ENCODE data around the gene MAP3K5. TPM values are rescaled to one million over a fixed set of nuclear protein-coding genes. Genes with fewer than 3 reads are reported as not detected.

Gene MAP3K5
- total and polyA plus RNA-seq, 9 of the 15 experiments (the other 6 are each of a cell fraction or from before 2014, with no cell fraction given): 2.2 to 13.0 (median 9.9) TPM

GRCh38 chr6:136744889-136745288 lies 47.4 kb downstream of the MAP3K5 start:
- Histone ChIP-seq H3K27ac (ENCODE audit: extremely low read depth, low read depth, low read length) (peak overlapping the region; percentile 41; the same call in 1 of the 3 replicates), H4K20me1 (replicated peaks; ENCODE audit: control insufficient read depth, insufficient read depth, low read length) (no peaks in the 10 kb centered on the region), H3K9me3 (replicated peaks; ENCODE audit: control insufficient read depth, insufficient read depth, low read depth, low read length) (no peaks in the 10 kb centered on the region), H3K4me2 (ENCODE audit: insufficient read depth, low read length) (no peak overlapping the region), H2AFZ (ENCODE audit: low read depth, low read length) (no peak overlapping the region), H3K27me3 (ENCODE audit: control insufficient read depth in 2 of 2, insufficient read depth in 2 of 2, low read length in 2 of 2) (no peaks in the 10 kb centered on the region), H3K9ac (ENCODE audit: insufficient read depth in 1 of 2, low read depth in 2 of 2, low read length in 2 of 2) (no peak overlapping the region), H3K36me3 (ENCODE audit: control insufficient read depth, insufficient read depth, low read length) (no peaks in the 10 kb centered on the region; the same call in 2 of the 3 replicates), H3K4me3 (no peak overlapping the region), H3K79me2 (ENCODE audit: control insufficient read depth, insufficient read depth, low read length) (peaks cover 95% of the 10 kb centered on the region), H3K9me1 (ENCODE audit: control insufficient read depth, insufficient read depth, low read length) (no peaks in the 10 kb centered on the region), H3K4me1 (replicated peaks in 1 of 2; ENCODE audit: control insufficient read depth in 2 of 2, insufficient read depth in 2 of 2, low read length in 2 of 2) (peaks cover 5 to 37% of the 10 kb centered on the region in 2 experiments)
- ATAC-seq (no peak), DNase-seq (ENCODE audit: extremely low read depth in 1 of 4, low spot score in 3 of 4) (no peak), FAIRE-seq (no peak)
- CTCF ChIA-PET (ENCODE audit: low intra/inter-chr PET ratio): no interaction called here
- POLR2A ChIA-PET: interaction anchor here (0.6 to 1.3 kb wide), 4 partner anchors 21 to 662 kb away, joined by 3 to 4 read pairs (median 3); no protein-coding TSS in a partner anchor
- no TSS peak for BruUV-seq (replicated peaks)
- TF ChIP-seq USF2 (CRISPR knock-in tag; IDR thresholded peaks at IDR 0.05) (no peak), TAF15 (IDR thresholded peaks at IDR 0.05; ENCODE audit: low read depth, low read length) (no peak)
- 43% methylated on average over 5 of the region's 5 CpGs for WGBS (ENCODE audit: insufficient coverage, low coverage, missing lambda C conversion rate)
- intact Hi-C loops (cut with micrococcal nuclease) (no loop called here), in situ Hi-C loops (cut with MboI) (no loop called here)

GRCh38 chr6:136742125-136742524 lies 50.2 kb downstream of the MAP3K5 start:
- no peaks in the 10 kb centered on the region; the same call in 2 of the 3 replicates for H3K36me3 ChIP-seq (ENCODE audit: control insufficient read depth, insufficient read depth, low read length)
- no peak for FAIRE-seq
- intact Hi-C loops (cut with micrococcal nuclease) (no loop called here), in situ Hi-C loops (cut with MboI) (no loop called here)
- peaks cover 89% of the 10 kb centered on the region for H3K79me2 ChIP-seq (ENCODE audit: control insufficient read depth, insufficient read depth, low read length)
- ChIA-PET CTCF (ENCODE audit: low intra/inter-chr PET ratio) (no interaction called here), POLR2A (no interaction called here)
- peaks cover 3 to 56% of the 10 kb centered on the region in 2 experiments; a peak in 4 of 5 replicates for H3K4me1 ChIP-seq (replicated peaks in 1 of 2; ENCODE audit: control insufficient read depth in 2 of 2, insufficient read depth in 2 of 2, low read length in 2 of 2)
- peak overlapping the region; percentile 10; the same call in 1 of the 3 replicates for H3K27ac ChIP-seq (ENCODE audit: extremely low read depth, low read depth, low read length)
- WGBS (ENCODE audit: insufficient coverage, low coverage, missing lambda C conversion rate): 19% methylated on average over 2 of the region's 2 CpGs
- no peak overlapping the region for H3K4me3 ChIP-seq
- H4K20me1 ChIP-seq (replicated peaks; ENCODE audit: control insufficient read depth, insufficient read depth, low read length): no peaks in the 10 kb centered on the region
- H3K9me3 ChIP-seq (replicated peaks; ENCODE audit: control insufficient read depth, insufficient read depth, low read depth, low read length): peaks cover 6% of the 10 kb centered on the region; the same call in 1 of the 2 replicates
- no peaks in the 10 kb centered on the region for H3K27me3 ChIP-seq (ENCODE audit: control insufficient read depth in 2 of 2, insufficient read depth in 2 of 2, low read length in 2 of 2)
- no peak for DNase-seq (ENCODE audit: extremely low read depth in 1 of 4, low spot score in 3 of 4)
- ATAC-seq: no peak
- H2AFZ ChIP-seq (ENCODE audit: low read depth, low read length): no peak overlapping the region
- peak overlapping the region in 1 of 2 experiments; percentile 6; a peak in 1 of 4 replicates for H3K9ac ChIP-seq (ENCODE audit: insufficient read depth in 1 of 2, low read depth in 2 of 2, low read length in 2 of 2)
- BruUV-seq (replicated peaks): no TSS peak
- H3K4me2 ChIP-seq (ENCODE audit: insufficient read depth, low read length): no peak overlapping the region
- no peaks in the 10 kb centered on the region for H3K9me1 ChIP-seq (ENCODE audit: control insufficient read depth, insufficient read depth, low read length)
- no peak for TF ChIP-seq ILK (tag; IDR thresholded peaks at IDR 0.05; ENCODE audit: borderline replicate concordance, low read depth)
- no peak for TF ChIP-seq ZBTB33 (CRISPR knock-in tag; IDR thresholded peaks at IDR 0.05)
- no peak for TF ChIP-seq ZNF57 (CRISPR knock-in tag; IDR thresholded peaks at IDR 0.05)
- no peak for TF ChIP-seq JUN (IDR thresholded peaks at IDR 0.05; ENCODE audit: borderline replicate concordance, low read depth, low read length)
- TF ChIP-seq JUN (CRISPR knock-in tag; IDR thresholded peaks at IDR 0.05; ENCODE audit: borderline replicate concordance): no peak
- TF ChIP-seq STAT5B (CRISPR knock-in tag; IDR thresholded peaks at IDR 0.05): no peak
- TF ChIP-seq TAF15 (IDR thresholded peaks at IDR 0.05; ENCODE audit: low read depth, low read length): no peak
- no peak for TF ChIP-seq PTRF (tag; IDR thresholded peaks at IDR 0.05)
- no peak for TF ChIP-seq ZBTB49 (CRISPR knock-in tag; IDR thresholded peaks at IDR 0.05; ENCODE audit: borderline replicate concordance)
